ENCODE measurements around the gene MPP1.

MPP1 gene

GRCh38 chrX:154824638-154825037 lies 19.4 kb upstream of the MPP1 start:
- no peak overlapping the region for H3K27ac ChIP-seq (replicated peaks)
- TF ChIP-seq SPI1 (IDR thresholded peaks at IDR 0.05; ENCODE audit: borderline replicate concordance, low read depth) (no peak), CTCF (IDR thresholded peaks at IDR 0.05; ENCODE audit: insufficient read depth, low read length) (no peak), REST (IDR thresholded peaks at IDR 0.05; ENCODE audit: insufficient replicate concordance, low read depth) (no peak), POLR2AphosphoS5 (IDR thresholded peaks at IDR 0.05; ENCODE audit: low read depth) (no peak), GABPA (IDR thresholded peaks at IDR 0.05; ENCODE audit: low read depth) (no peak)
- H3K27me3 ChIP-seq (ENCODE audit: insufficient read depth, poor library complexity, severe bottlenecking): no peaks in the 10 kb centered on the region
- H3K4me3 ChIP-seq (replicated peaks; ENCODE audit: insufficient read depth, low read length): no peak overlapping the region
- DNase-seq (ENCODE audit: low read depth in 1 of 2, low spot score in 1 of 2): no peak

- no peak for TF ChIP-seq SPI1 (IDR thresholded peaks at IDR 0.05; ENCODE audit: borderline replicate concordance, low read depth)
- no peak for TF ChIP-seq POLR2AphosphoS5 (IDR thresholded peaks at IDR 0.05; ENCODE audit: low read depth)
- TF ChIP-seq GABPA (IDR thresholded peaks at IDR 0.05; ENCODE audit: low read depth): no peak
- no peak for TF ChIP-seq REST (IDR thresholded peaks at IDR 0.05; ENCODE audit: insufficient replicate concordance, low read depth)
- no peak for TF ChIP-seq CTCF (IDR thresholded peaks at IDR 0.05; ENCODE audit: insufficient read depth, low read length)
These were observed 16.7 kb upstream of the MPP1 start for GRCh38 chrX:154822029-154822428.

GRCh38 chrX:154821523-154821922 lies 16.2 kb upstream of the MPP1 start:
- TF ChIP-seq GABPA (IDR thresholded peaks at IDR 0.05; ENCODE audit: low read depth): no peak
- no peak for TF ChIP-seq SPI1 (IDR thresholded peaks at IDR 0.05; ENCODE audit: borderline replicate concordance, low read depth)
- TF ChIP-seq POLR2AphosphoS5 (IDR thresholded peaks at IDR 0.05; ENCODE audit: low read depth): no peak
- no peak for TF ChIP-seq CTCF (IDR thresholded peaks at IDR 0.05; ENCODE audit: insufficient read depth, low read length)
- no peak for TF ChIP-seq REST (IDR thresholded peaks at IDR 0.05; ENCODE audit: insufficient replicate concordance, low read depth)
- DNase-seq (ENCODE audit: low read depth in 1 of 2, low spot score in 1 of 2): no peak
- no peak overlapping the region for H3K27ac ChIP-seq (replicated peaks)
- H3K27me3 ChIP-seq (ENCODE audit: insufficient read depth, poor library complexity, severe bottlenecking): no peaks in the 10 kb centered on the region
- no peak overlapping the region for H3K4me3 ChIP-seq (replicated peaks; ENCODE audit: insufficient read depth, low read length)

More at GRCh38 chrX:154822029-154822428, 16.7 kb upstream of the MPP1 start:
- Histone ChIP-seq H3K27ac (replicated peaks) (no peak overlapping the region), H3K4me3 (replicated peaks; ENCODE audit: insufficient read depth, low read length) (no peak overlapping the region), H3K27me3 (ENCODE audit: insufficient read depth, poor library complexity, severe bottlenecking) (no peaks in the 10 kb centered on the region)
- no peak for DNase-seq (ENCODE audit: low read depth in 1 of 2, low spot score in 1 of 2)

Measured in HL-60 (cell line).